ENCODE measurements around the gene AP5B1.

The AP5B1 gene

GRCh38 chr11:65736810-65737209 lies 44.0 kb downstream of the AP5B1 start:
- no peak for TF ChIP-seq POLR2AphosphoS5 (IDR thresholded peaks at IDR 0.05; ENCODE audit: low read depth, low read length)
- TF ChIP-seq TAF1 (IDR thresholded peaks at IDR 0.05; ENCODE audit: borderline replicate concordance, insufficient read depth, low read length) = no peak
- TF ChIP-seq SIN3A (IDR thresholded peaks at IDR 0.05; ENCODE audit: borderline replicate concordance, insufficient read depth, low read length) = no peak
- TF ChIP-seq FOXP2 (optimal IDR thresholded peaks at IDR 0.05; ENCODE audit: borderline replicate concordance, extremely low read depth, extremely low read length, insufficient read depth) = no peak
- TF ChIP-seq REST (IDR thresholded peaks at IDR 0.05; ENCODE audit: insufficient read depth in 1 of 2, low read depth in 2 of 2, low read length in 2 of 2) = no peak

GRCh38 chr11:65730461-65730860 lies 50.3 kb downstream of the AP5B1 start:
- no peak for TF ChIP-seq SIN3A (IDR thresholded peaks at IDR 0.05; ENCODE audit: borderline replicate concordance, insufficient read depth, low read length)

- no peak for TF ChIP-seq SIN3A (IDR thresholded peaks at IDR 0.05; ENCODE audit: borderline replicate concordance, insufficient read depth, low read length)
- no peak for TF ChIP-seq POLR2AphosphoS5 (IDR thresholded peaks at IDR 0.05; ENCODE audit: low read depth, low read length)
- no peak for TF ChIP-seq TAF1 (IDR thresholded peaks at IDR 0.05; ENCODE audit: borderline replicate concordance, insufficient read depth, low read length)
Observed at GRCh38 chr11:65727865-65728264, 52.9 kb downstream of the AP5B1 start.

- TF ChIP-seq POLR2AphosphoS5 (IDR thresholded peaks at IDR 0.05; ENCODE audit: low read depth, low read length) = no peak
- no peak for TF ChIP-seq FOXP2 (optimal IDR thresholded peaks at IDR 0.05; ENCODE audit: borderline replicate concordance, extremely low read depth, extremely low read length, insufficient read depth)
- TF ChIP-seq SIN3A (IDR thresholded peaks at IDR 0.05; ENCODE audit: borderline replicate concordance, insufficient read depth, low read length) = no peak
- no peak for TF ChIP-seq REST (IDR thresholded peaks at IDR 0.05; ENCODE audit: insufficient read depth in 1 of 2, low read depth in 2 of 2, low read length in 2 of 2)
- TF ChIP-seq TAF1 (IDR thresholded peaks at IDR 0.05; ENCODE audit: borderline replicate concordance, insufficient read depth, low read length) = no peak
Observed at GRCh38 chr11:65726660-65727059, 54.1 kb downstream of the AP5B1 start.

Data from PFSK-1 (cell line).